ENCODE data around the gene S100A9. TPM values are rescaled to one million over a fixed set of nuclear protein-coding genes. Genes with fewer than 3 reads are reported as not detected.

Gene S100A9
- total and polyA plus RNA-seq, 2 of the 4 experiments (the other 2 are of a cell fraction): not detected

GRCh38 chr1:153359241-153359640 lies 1.6 kb downstream of the S100A9 start:
- Histone ChIP-seq H2AK5ac (ENCODE audit: low read depth, low read length) (no peak overlapping the region), H2BK20ac (ENCODE audit: low read depth, low read length) (no peak overlapping the region), H3K79me1 (ENCODE audit: low read depth in 1 of 2, low read length in 2 of 2) (no peaks in the 10 kb centered on the region), H3K27me3 (ENCODE audit: control insufficient read depth, insufficient read depth, low read length) (peaks cover 14% of the 10 kb centered on the region), H3K9ac (ENCODE audit: low read depth, low read length) (no peak overlapping the region), H4K20me1 (ENCODE audit: insufficient read depth, low read length) (no peaks in the 10 kb centered on the region), H3K23ac (ENCODE audit: low read depth, low read length) (no peak overlapping the region), H3K4me1 (ENCODE audit: control insufficient read depth, insufficient read depth, low read length) (no peaks in the 10 kb centered on the region), H3K4me2 (ENCODE audit: low read depth, low read length) (no peak overlapping the region), H2AFZ (replicated peaks; ENCODE audit: low read length, poor library complexity) (no peak overlapping the region), H2BK5ac (ENCODE audit: low read depth, low read length, poor library complexity, severe bottlenecking) (no peak overlapping the region), H4K5ac (ENCODE audit: low read depth, low read length) (no peak overlapping the region), H3K18ac (ENCODE audit: low read depth, low read length) (no peak overlapping the region), H3K36me3 (ENCODE audit: control insufficient read depth, insufficient read depth, low read length) (no peaks in the 10 kb centered on the region), H4K91ac (ENCODE audit: insufficient read depth, low read depth, low read length) (no peak overlapping the region), H3K14ac (replicated peaks; ENCODE audit: low read depth, low read length) (no peak overlapping the region), H3K4me3 (ENCODE audit: insufficient read depth, low read depth, low read length) (no peak overlapping the region), H2BK120ac (ENCODE audit: low read depth, low read length) (no peak overlapping the region), H3K27ac (ENCODE audit: insufficient read depth, low read length) (no peak overlapping the region), H3K9me3 (ENCODE audit: control insufficient read depth, insufficient read depth, low read length) (no peaks in the 10 kb centered on the region), H3K56ac (ENCODE audit: extremely low read depth, insufficient read depth, low read length) (no peak overlapping the region), H2AK9ac (replicated peaks; ENCODE audit: low read depth, low read length, poor library complexity) (no peak overlapping the region), H2BK15ac (ENCODE audit: low read depth, low read length) (no peak overlapping the region), H3K4ac (ENCODE audit: low read depth, low read length) (no peak overlapping the region), H4K8ac (ENCODE audit: low read depth in 2 of 2, low read length in 2 of 2) (no peak overlapping the region), H3K9me1 (ENCODE audit: insufficient read depth, low read length) (no peaks in the 10 kb centered on the region)
- no CpG with 5 or more reads among the region's 6 CpGs for WGBS, 2 experiments (ENCODE audit: extremely low coverage in 2 of 2, insufficient read length in 1 of 2)
- no peak for DNase-seq
- ATAC-seq (ENCODE audit: low read depth): no peak
- dilution Hi-C loops (cut with HindIII; ENCODE audit: low sequenced_read_pairs, unreplicated experiment) (no loop called here), in situ Hi-C loops (cut with MboI; ENCODE audit: low sequenced_read_pairs) (no loop called here), intact Hi-C loops (cut with micrococcal nuclease) (no loop called here)
- ChIA-PET CTCF (no interaction called here), POLR2A (ENCODE audit: unreplicated experiment) (no interaction called here)
- BruUV-seq (replicated peaks): no TSS peak
- TF ChIP-seq MAFK (IDR thresholded peaks at IDR 0.05; ENCODE audit: low read depth, low read length) (no peak), CEBPB (IDR thresholded peaks at IDR 0.05; ENCODE audit: low read depth, low read length) (no peak), POLR2A (IDR thresholded peaks at IDR 0.05; ENCODE audit: low read depth, low read length) (no peak), MAZ (IDR thresholded peaks at IDR 0.05; ENCODE audit: borderline replicate concordance, low read depth, low read length) (no peak), CHD1 (IDR thresholded peaks at IDR 0.05; ENCODE audit: low read depth, low read length) (no peak), BHLHE40 (IDR thresholded peaks at IDR 0.05; ENCODE audit: low read depth, low read length) (no peak), CTCF (conservative IDR thresholded peaks at IDR 0.05; ENCODE audit: low read depth, low read length) (no peak), NFE2L2 (IDR thresholded peaks at IDR 0.05; ENCODE audit: low read depth, low read length) (no peak), FOS (IDR thresholded peaks at IDR 0.05; ENCODE audit: low read depth, low read length) (no peak), RCOR1 (IDR thresholded peaks at IDR 0.05; ENCODE audit: insufficient replicate concordance, low read length) (no peak), SMC3 (IDR thresholded peaks at IDR 0.05; ENCODE audit: low read depth, low read length) (no peak), RFX5 (IDR thresholded peaks at IDR 0.05; ENCODE audit: low read depth, low read length) (no peak), MXI1 (IDR thresholded peaks at IDR 0.05; ENCODE audit: borderline replicate concordance, low read depth, low read length) (no peak), USF2 (IDR thresholded peaks at IDR 0.05; ENCODE audit: low read depth, low read length) (no peak), ELK1 (IDR thresholded peaks at IDR 0.05; ENCODE audit: borderline replicate concordance, low read depth, low read length) (no peak), RAD21 (IDR thresholded peaks at IDR 0.05; ENCODE audit: low read length) (no peak)
